AG09309 (cell line): ENCODE measurements around the gene ALX3.
"Not testable (repeated sequence)": the region's sequence is repeated elsewhere in the genome, so short reads cannot be mapped to it uniquely, and the experiment has no call there.

ENCODE experiments used
- DNase-seq: peaks from one replicate; pipeline ENCODE4 v3.0.0-alpha.2; 2010; ENCODE audit warnings: low read depth
- H3K4me3 ChIP-seq: 2 replicates; pipeline ENCODE4 v1.5.1; 2011; ENCODE audit warnings: mild to moderate bottlenecking, low read depth, low read length, moderate library complexity; ENCODE audit not compliant: control insufficient read depth
- CTCF ChIP-seq: IDR thresholded peaks from 2 replicates; pipeline ENCODE4 v1.5.1; 2011; ENCODE audit warnings: mild to moderate bottlenecking, low read depth, low read length, inconsistent platforms; ENCODE audit not compliant: insufficient read depth, control insufficient read depth; ENCODE audit errors: missing control alignments

ALX3 gene

DNA sequence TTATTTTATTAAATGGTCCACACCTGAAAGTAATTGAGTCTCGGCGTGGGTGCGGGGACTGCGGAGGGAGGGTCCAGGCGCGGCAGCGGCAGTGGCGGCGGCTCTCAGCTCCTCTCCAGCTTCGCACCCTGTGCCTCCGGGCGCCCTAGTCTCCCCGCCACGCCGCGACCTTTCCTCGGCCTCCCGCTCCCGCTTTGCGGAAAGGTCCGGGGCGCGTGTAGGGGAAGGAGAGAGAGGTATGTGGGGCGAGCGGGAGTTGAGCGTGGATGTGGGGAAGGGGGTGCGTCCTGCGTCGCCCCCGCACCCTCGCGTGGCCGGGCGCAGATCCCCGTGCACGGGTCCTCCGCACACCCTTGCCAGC, 13.4 kb upstream of the ALX3 start:
- DNase-seq, result no peak
- H3K4me3 ChIP-seq, result peak overlapping the region; percentile 44
- no peak for TF ChIP-seq CTCF

- TF ChIP-seq CTCF, result no peak
- no peak for DNase-seq
- peak overlapping the region; percentile 44 for H3K4me3 ChIP-seq
Observed at GRCh38 chr1:110083061-110083865, 12.8 kb upstream of the ALX3 start.

DNA sequence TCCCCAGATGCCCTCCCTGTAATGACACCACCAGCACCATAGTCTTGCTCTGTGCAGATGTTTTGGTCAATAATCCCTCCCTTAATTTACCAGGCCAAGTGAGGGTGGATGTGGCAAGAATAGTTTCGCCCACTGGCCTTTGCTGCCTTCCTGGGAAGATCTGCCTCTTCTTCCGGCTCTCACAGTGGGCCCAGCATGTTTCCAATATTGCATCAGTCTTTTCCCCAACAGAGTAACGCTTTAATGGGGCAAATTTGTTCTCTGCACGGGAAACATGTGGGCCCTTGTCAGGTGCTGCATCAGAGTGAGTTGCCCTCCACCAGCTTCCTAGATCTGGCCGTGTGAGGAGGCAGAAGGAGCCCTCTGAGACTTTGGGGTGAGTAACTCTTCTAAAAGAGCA, 12.0 kb upstream of the ALX3 start:
- TF ChIP-seq CTCF, result no peak
- no peak overlapping the region for H3K4me3 ChIP-seq
- DNase-seq, result no peak

DNA sequence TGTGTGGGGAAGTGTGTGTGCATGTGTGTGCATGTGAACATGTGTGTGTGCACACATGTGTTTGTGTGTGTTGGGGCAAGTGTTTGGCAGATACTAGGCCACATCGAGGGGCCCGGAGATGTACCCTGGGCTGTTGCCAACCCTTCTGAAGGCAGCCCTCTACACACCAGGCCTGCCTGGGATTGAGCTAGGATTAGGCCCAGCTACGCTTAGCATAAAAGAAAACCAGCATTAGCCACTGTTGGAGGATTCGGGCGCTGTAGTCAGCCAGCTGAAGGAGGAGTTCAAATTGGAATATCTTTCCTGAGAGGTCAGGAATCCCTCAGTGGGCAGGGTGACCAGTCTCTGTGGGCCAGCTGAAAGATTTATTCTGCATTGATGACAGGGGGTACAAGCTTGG, 10.6 kb upstream of the ALX3 start:
- no peak for DNase-seq
- H3K4me3 ChIP-seq, result no peak overlapping the region
- TF ChIP-seq CTCF, result no peak

GRCh38 chr1:110079995-110080394, 9.5 kb upstream of the ALX3 start:
- DNase-seq, H3K4me3 ChIP-seq: not testable (repeated sequence)

- H3K4me3 ChIP-seq, result no peak overlapping the region
- DNase-seq, result no peak
- no peak for TF ChIP-seq CTCF
Observed at GRCh38 chr1:110076789-110077500, 6.5 kb upstream of the ALX3 start.

GRCh38 chr1:110074166-110074565, 3.7 kb upstream of the ALX3 start:
- H3K4me3 ChIP-seq, result no peak overlapping the region
- TF ChIP-seq CTCF, result no peak
- no peak for DNase-seq
